Effector CD4-positive, alpha-beta T cell (primary cell): ENCODE data around the gene RHBDF2.

Source experiments
- DNase-seq: peaks from one replicate; pipeline ENCODE4 v3.0.0-alpha.2; 2020

RHBDF2 gene

DNA sequence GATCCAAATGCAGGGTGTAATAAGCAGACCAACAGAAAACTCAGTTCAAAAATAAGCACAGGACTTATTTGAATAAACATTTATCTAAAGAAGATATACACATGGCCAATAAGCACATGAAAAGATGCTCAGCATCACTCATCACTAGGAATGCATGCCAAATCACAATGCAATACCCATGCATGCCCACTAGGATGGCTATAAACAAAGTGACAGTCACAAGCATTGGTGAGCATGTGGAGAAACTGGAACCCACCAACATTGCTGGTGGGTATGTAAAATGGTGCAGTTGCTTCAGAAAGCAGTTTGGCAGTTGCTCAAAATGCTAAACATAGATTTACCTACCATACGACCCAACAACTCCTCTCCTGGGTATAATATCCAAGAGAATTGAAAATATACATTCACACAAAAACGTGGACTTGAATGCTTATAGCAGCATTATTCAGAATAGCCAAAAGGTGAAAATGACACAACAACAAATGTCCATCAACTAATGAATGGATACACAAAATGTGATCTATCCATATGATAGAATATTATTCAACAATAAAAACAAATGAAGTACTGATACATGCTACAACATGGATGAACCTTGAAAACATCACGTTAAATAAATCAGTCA lies 68.4 kb downstream of the RHBDF2 start:
- DNase-seq = no peak

DNA sequence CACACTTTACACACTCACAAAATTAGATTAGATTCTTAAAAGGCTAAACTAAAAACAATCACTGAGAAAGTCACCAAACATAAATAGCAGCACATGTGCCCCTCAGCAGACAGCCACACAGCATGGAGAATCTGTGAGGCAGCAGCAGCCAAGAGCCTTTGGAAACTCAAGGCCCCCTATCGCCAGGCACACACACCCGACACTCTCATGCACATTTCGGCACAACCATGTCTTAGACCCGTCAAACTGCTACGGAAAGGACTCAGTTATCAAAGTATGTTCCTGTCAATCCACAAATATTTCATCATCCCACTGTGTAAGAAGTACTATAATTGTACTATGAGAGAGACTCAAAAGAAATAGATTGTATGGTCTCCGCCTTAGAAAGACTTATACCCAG lies 69.2 kb downstream of the RHBDF2 start:
- no peak for DNase-seq

DNA sequence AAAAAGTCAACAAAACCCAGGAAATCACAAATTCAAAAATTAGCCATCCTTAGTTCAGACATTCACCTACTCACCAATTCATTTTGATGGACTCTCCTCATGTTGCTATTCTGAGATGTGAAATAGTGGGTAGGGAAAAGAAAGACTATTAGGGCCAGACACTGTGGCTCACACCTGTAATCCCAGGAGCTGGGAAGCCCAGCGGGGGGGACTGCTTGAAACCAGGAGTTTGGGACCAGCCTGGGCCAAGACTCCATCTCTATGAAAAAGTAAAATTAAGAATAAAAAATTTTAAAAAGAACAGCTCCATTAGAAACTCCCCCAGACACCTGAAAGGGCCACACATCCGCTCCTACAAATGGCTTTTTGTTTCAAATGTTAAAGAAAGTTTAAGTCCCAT lies 69.7 kb downstream of the RHBDF2 start:
- DNase-seq = no peak

DNA sequence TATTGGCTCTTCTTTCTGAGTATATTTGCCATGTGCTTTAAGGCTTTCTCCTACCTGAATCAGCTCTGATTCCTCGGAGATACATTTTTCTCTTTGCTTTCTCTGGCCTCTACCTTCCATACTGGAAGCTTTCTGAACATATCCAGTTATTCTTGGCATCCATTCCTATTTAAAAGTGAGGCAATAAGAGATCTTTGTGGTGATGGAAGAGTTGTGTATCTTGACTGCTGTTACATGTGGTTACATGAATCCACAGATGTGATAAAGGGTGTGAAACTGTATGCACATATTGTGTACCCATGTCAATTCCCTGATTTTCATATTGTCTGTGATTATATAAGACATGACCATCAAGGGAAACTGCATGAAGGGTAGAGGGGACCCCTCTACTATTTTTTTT lies 72.7 kb downstream of the RHBDF2 start:
- no peak for DNase-seq

DNA sequence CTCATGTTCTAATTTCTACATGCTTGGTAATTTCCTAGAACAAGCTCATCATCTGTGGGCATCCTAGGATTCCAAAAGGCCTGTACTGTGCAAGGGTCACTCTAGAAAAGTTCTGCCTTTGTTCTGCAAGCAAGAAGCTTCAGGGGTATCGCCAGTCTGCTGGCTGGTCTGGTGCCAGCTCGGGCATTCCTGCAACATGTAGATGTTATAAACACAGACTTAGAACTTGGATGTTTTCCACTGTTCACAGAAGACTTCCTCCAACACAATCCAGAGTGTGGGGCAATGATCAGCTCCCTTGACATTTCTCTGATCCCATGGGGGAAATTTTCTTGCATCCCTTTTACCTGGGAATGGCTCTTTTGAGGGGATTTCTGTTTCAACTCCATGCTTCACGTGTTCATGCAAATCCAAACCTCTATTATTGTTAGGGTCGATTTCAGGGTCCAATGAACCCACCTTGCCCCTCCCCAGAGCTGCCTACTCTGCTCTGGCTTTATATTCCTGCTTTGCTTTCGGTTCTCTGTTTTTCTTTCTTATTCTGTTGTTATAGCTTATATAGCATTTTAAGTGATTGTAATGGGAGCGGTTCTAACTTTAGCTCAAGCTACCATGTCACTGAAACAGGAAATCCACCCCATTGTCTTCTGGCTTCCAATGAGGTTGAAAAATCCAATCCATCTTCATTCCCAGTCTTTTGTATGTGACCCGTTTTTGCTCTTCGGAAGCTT lies 73.6 kb downstream of the RHBDF2 start:
- DNase-seq = no peak

DNA sequence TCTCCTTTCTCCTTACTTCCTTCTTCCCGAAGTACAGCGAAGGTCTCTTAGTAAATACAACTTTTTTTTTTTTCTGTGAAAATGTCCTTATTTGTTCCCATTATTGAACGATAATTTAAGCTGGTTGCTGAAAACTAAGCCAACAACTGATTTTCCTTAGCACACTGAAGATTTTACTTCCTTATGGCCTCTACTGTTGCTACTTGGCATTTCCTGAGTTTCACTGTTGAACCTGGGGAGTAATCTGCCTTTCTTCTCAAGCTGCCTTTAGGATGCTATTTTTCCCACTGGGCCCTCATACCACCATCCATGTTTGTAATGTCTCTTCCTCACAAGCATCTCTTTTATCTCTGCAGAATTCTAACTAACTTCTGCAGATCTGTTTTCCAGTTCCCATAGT lies 74.4 kb downstream of the RHBDF2 start:
- no peak for DNase-seq

DNA sequence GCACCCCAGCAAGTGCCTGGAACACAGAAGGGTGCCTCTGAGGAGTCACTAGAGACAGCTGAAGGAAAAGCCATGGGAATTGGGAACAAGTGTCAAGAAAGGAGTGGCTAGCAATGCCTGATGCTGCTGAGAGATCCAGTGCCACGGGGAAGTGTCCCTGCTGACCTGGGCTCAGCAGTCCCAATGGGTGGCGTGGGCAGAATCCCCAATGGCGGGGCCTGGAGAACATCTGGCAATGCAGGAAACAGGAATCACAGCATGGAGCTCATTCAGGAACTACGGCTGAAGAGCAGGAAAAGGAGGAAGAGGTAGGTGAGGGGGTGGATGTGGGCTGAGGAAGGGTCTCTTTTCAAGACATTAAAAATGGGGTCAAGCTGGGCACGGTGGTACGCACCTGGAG lies 78.4 kb downstream of the RHBDF2 start:
- no peak for DNase-seq

DNA sequence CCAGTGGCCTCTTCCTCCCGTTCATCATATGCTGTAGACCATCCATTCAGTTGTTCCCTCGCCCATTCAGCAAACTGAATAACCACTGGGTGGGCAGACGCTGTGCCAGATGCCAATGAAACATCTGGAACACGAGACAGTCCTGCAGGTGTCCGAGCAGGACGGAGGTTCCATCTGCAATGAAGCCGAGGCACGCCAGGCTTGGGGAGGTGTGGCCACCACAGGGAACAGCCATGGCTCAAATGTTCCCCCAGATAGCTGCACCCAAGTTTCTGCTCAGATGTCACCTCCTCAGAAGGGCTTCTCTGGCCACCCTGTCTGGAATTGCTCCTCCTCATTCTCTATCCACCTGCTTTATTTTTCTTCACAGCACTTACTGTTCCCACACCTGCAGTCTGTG lies 78.8 kb downstream of the RHBDF2 start:
- DNase-seq = no peak

DNA sequence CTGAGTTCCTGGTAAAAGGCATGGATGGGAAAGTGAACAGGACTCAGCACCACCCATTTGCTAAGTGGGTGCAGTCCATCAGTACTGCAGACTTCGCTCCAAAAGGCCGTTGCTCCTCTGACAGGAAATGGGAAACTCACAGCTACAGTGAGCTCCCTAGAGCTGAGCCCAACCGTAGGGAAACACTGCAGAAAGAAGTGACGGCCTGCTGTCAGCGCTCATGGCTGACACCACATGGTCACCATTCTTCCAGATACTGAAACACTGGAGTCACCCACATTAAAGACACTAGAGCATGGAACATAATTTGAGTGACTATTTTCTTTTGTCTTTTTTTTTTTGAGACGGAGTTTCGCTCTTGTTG lies 80.2 kb downstream of the RHBDF2 start:
- DNase-seq = no peak
